Keratinocyte (primary cell): ENCODE results near the gene BEST1.

ENCODE experiments used
- CTCF ChIP-seq, 3 experiments: IDR thresholded peaks in 1 of 3; conservative IDR thresholded peaks in 1 of 3; optimal IDR thresholded peaks in 1 of 3; 2 replicates in 2 of 3; 3 replicates in 1 of 3; pipeline versions ENCODE3 to v1.5.1; 2011; ENCODE audit warnings: low read length in 3 of 3, mild to moderate bottlenecking in 3 of 3, moderate library complexity in 2 of 3, control low read depth in 1 of 3, inconsistent platforms in 1 of 3; ENCODE audit not compliant: insufficient read depth in 2 of 3; ENCODE audit errors: extremely low read depth in 1 of 3
- EZH2 ChIP-seq: IDR thresholded peaks from one replicate; pipeline ENCODE4 v1.6.1; 2012; ENCODE audit warnings: inconsistent platforms, mild to moderate bottlenecking, low read length, moderate library complexity

- TF ChIP-seq EZH2, result no peak
- TF ChIP-seq CTCF (optimal IDR thresholded peaks at IDR 0.05 in 1 of 3, IDR thresholded peaks at IDR 0.05 in 1 of 3, conservative IDR thresholded peaks at IDR 0.05 in 1 of 3; ENCODE audit: extremely low read depth in 1 of 3, insufficient read depth in 2 of 3, low read length in 3 of 3), result no peak
These were observed 18.0 kb downstream of the BEST1 start for GRCh38 chr11:61967924-61968757.
